Stimulated activated CD4-positive, alpha-beta T cell treated with anti-CD3 and anti-CD28 coated beads, Interleukin-4, amount 100 ng/mL, for 24 hours (primary cell): Measurements from ENCODE around the gene EXOC6B.
"Not testable (repeated sequence)": the region's sequence is repeated elsewhere in the genome, so short reads cannot be mapped to it uniquely, and the experiment has no call there.

Source experiments
- DNase-seq: peaks from one replicate; pipeline ENCODE4 v3.0.0-alpha.2; 2020

The EXOC6B gene

GRCh38 chr2:72676341-72677025, 149.3 kb downstream of the EXOC6B start:
- no peak for DNase-seq

GRCh38 chr2:72674982-72675915, 150.6 kb downstream of the EXOC6B start:
- no peak for DNase-seq

GRCh38 chr2:72673279-72673678, 152.6 kb downstream of the EXOC6B start:
- DNase-seq, result no peak

GRCh38 chr2:72669121-72669520, 156.7 kb downstream of the EXOC6B start:
- DNase-seq, result no peak

GRCh38 chr2:72668647-72669046, 157.2 kb downstream of the EXOC6B start:
- DNase-seq, result no peak

- no peak for DNase-seq
These were observed 160.4 kb downstream of the EXOC6B start for GRCh38 chr2:72665448-72665847.

- DNase-seq, result no peak
These were observed 163.8 kb downstream of the EXOC6B start for GRCh38 chr2:72661985-72662384.

GRCh38 chr2:72649810-72650209, 176.0 kb downstream of the EXOC6B start:
- no peak for DNase-seq

- not testable (repeated sequence) for DNase-seq
These were observed 184.6 kb downstream of the EXOC6B start for GRCh38 chr2:72641221-72641620.

GRCh38 chr2:72638600-72639211, 187.1 kb downstream of the EXOC6B start:
- DNase-seq, result no peak

- no peak for DNase-seq
These were observed 189.6 kb downstream of the EXOC6B start for GRCh38 chr2:72636210-72636609.

- DNase-seq, result no peak
These were observed 195.1 kb downstream of the EXOC6B start for GRCh38 chr2:72630767-72631166.

- DNase-seq, result no peak
These were observed 196.8 kb downstream of the EXOC6B start for GRCh38 chr2:72629062-72629461.

- DNase-seq, result no peak
These were observed 198.8 kb downstream of the EXOC6B start for GRCh38 chr2:72627083-72627482.

GRCh38 chr2:72625366-72625765, 200.5 kb downstream of the EXOC6B start:
- no peak for DNase-seq

- DNase-seq, result no peak
These were observed 202.4 kb downstream of the EXOC6B start for GRCh38 chr2:72623481-72623880.

- no peak for DNase-seq
These were observed 206.2 kb downstream of the EXOC6B start for GRCh38 chr2:72619626-72620025.

GRCh38 chr2:72613931-72614330, 211.9 kb downstream of the EXOC6B start:
- DNase-seq, result no peak

- DNase-seq, result no peak
These were observed 213.1 kb downstream of the EXOC6B start for GRCh38 chr2:72612614-72613160.

GRCh38 chr2:72607189-72607588, 218.6 kb downstream of the EXOC6B start:
- DNase-seq, result no peak

- DNase-seq, result no peak
These were observed 219.9 kb downstream of the EXOC6B start for GRCh38 chr2:72605836-72606442.

GRCh38 chr2:72604468-72604867, 221.4 kb downstream of the EXOC6B start:
- no peak for DNase-seq

- no peak for DNase-seq
These were observed 222.4 kb downstream of the EXOC6B start for GRCh38 chr2:72603481-72603880.
